Prostate gland (tissue), 2 donors: ENCODE results near the gene CRADD.

Experiments used
- POLR2A ChIP-seq: fragments of 450-650 bp; IDR thresholded peaks from one replicate; pipeline ENCODE4 v1.6.1; 2016; ENCODE audit warnings: antibody characterized with exemption, mild to moderate bottlenecking
- POLR2AphosphoS5 ChIP-seq: sonication (generic); formaldehyde crosslinking; IDR thresholded peaks from one replicate; pipeline ENCODE4 v1.6.1; 2017; ENCODE audit warnings: antibody characterized with exemption
- TF ChIP-seq, protein P1 (sequence below), 4 experiments: fragments of 200-600 bp in 2 of 4; fragments of 450-650 bp in 2 of 4; sonication (generic) in 2 of 4; IDR thresholded peaks; 1 replicate in 3 of 4; 2 replicates in 1 of 4; pipeline ENCODE4 v1.5.1; 2016 to 2019; ENCODE audit warnings: antibody characterized with exemption in 4 of 4, mild to moderate bottlenecking in 2 of 4, moderate library complexity in 2 of 4

DNA sequence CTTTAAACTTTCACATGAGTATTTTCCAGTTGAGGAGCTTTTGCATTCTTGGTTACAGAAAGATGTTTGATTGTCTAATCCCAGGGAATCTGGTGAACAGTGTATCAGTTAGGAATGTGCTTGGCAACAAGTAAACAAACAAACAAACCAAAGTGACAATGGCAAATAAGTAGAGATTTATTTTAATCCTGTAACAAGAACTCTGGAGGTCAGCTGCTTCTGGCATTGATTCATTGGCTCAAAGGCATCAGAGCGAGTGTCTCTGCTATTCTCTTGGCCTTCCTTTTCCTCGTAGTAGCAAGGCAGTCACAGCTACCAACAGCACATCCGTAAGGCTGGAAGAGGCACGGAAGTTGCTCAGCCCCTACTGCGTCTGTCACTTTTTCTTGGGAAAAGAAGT lies 37.2 kb downstream of the CRADD start:
- TF ChIP-seq, protein P1, sequence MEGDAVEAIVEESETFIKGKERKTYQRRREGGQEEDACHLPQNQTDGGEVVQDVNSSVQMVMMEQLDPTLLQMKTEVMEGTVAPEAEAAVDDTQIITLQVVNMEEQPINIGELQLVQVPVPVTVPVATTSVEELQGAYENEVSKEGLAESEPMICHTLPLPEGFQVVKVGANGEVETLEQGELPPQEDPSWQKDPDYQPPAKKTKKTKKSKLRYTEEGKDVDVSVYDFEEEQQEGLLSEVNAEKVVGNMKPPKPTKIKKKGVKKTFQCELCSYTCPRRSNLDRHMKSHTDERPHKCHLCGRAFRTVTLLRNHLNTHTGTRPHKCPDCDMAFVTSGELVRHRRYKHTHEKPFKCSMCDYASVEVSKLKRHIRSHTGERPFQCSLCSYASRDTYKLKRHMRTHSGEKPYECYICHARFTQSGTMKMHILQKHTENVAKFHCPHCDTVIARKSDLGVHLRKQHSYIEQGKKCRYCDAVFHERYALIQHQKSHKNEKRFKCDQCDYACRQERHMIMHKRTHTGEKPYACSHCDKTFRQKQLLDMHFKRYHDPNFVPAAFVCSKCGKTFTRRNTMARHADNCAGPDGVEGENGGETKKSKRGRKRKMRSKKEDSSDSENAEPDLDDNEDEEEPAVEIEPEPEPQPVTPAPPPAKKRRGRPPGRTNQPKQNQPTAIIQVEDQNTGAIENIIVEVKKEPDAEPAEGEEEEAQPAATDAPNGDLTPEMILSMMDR (IDR thresholded peaks at IDR 0.05), result no peak
- no peak for TF ChIP-seq POLR2A
- TF ChIP-seq POLR2AphosphoS5, result no peak
